ENCODE results near the gene VSIR.

- TF ChIP-seq POLR2AphosphoS5 (IDR thresholded peaks at IDR 0.05) = no peak
- no peak for TF ChIP-seq CTCF (IDR thresholded peaks at IDR 0.05)
- no peak for TF ChIP-seq EP300 (IDR thresholded peaks at IDR 0.05)
Observed at GRCh38 chr10:71821909-71822763, 48.8 kb upstream of the VSIR start.
